ENCODE measurements around the gene INPPL1. TPM values are rescaled to one million over a fixed set of nuclear protein-coding genes. Genes with fewer than 3 reads are reported as not detected.

INPPL1 gene
- total and polyA plus RNA-seq, 2 of the 13 experiments (the other 11 are each of a cell fraction or from before 2014, with no cell fraction given): 29.1 to 66.9 TPM

GRCh38 chr11:72238040-72238450 is 13.5 kb downstream of the INPPL1 start:
- intact Hi-C loops (cut with micrococcal nuclease; ENCODE audit: unreplicated experiment) (loop anchor here (2.0 kb wide), 1 partner anchor 13 kb away; the partner anchor contains the start of gene INPPL1), in situ Hi-C loops (cut with HindIII; ENCODE audit: extremely low pct_ligation_motif_present, low pct_unique_long_range_greater_than_20kb) (no loop called here)
- ChIA-PET POLR2A (interaction anchor here (0.6 to 1.0 kb wide), 2 partner anchors 158 to 193 kb away, joined by 4 read pairs; no protein-coding TSS in a partner anchor), CTCF (ENCODE audit: low intra/inter-chr PET ratio, low total read pairs) (no interaction called here)
- H3K9me3 ChIP-seq (ENCODE audit: low read length): no peaks in the 10 kb centered on the region
- no peak overlapping the region for H3K4me2 ChIP-seq (ENCODE audit: low read depth, low read length)
- no peak overlapping the region for H3K9ac ChIP-seq (ENCODE audit: insufficient read depth, low read depth, low read length)
- H3K27me3 ChIP-seq (ENCODE audit: control insufficient read depth in 1 of 2, insufficient read depth in 2 of 2, low read length in 2 of 2): peaks cover 2 to 30% of the 10 kb centered on the region in 2 experiments; a peak in 4 of 5 replicates
- no peak overlapping the region for H3K27ac ChIP-seq (ENCODE audit: extremely low read length, insufficient read depth, low read length)
- H3K4me3 ChIP-seq (replicated peaks in 1 of 3; ENCODE audit: insufficient read depth in 1 of 3, low read depth in 2 of 3, low read length in 3 of 3): no peak overlapping the region
- ATAC-seq: peak; percentile 63
- peaks cover 17% of the 10 kb centered on the region for H3K4me1 ChIP-seq (ENCODE audit: insufficient read depth, low read length)
- no TSS peak for BruUV-seq (replicated peaks)
- H4K20me1 ChIP-seq (ENCODE audit: insufficient read depth, low read length): no peaks in the 10 kb centered on the region
- no peak overlapping the region for H2AFZ ChIP-seq (ENCODE audit: low read length)
- peak; percentile 37 for FAIRE-seq
- WGBS (ENCODE audit: low lambda C conversion rate): 90% methylated on average over 4 of the region's 16 CpGs
- H3K79me2 ChIP-seq (ENCODE audit: insufficient read depth, low read length): no peaks in the 10 kb centered on the region
- peaks cover 8 to 25% of the 10 kb centered on the region in 2 experiments; a peak in 4 of 5 replicates for H3K36me3 ChIP-seq (replicated peaks in 1 of 2; ENCODE audit: control insufficient read depth in 1 of 2, insufficient read depth in 2 of 2, low read length in 2 of 2)
- peak; percentile 47 for DNase-seq (ENCODE audit: low spot score)
- TF ChIP-seq ZNF446 (CRISPR knock-in tag; IDR thresholded peaks at IDR 0.05): no peak
- no peak for TF ChIP-seq TEF (CRISPR knock-in tag; IDR thresholded peaks at IDR 0.05)
- no peak for TF ChIP-seq ZNF121 (CRISPR knock-in tag; IDR thresholded peaks at IDR 0.05)
- no peak for TF ChIP-seq HNRNPK (IDR thresholded peaks at IDR 0.05; ENCODE audit: low read depth, low read length, poor library complexity, severe bottlenecking)
- no peak for TF ChIP-seq HMGA1 (CRISPR knock-in tag; conservative IDR thresholded peaks at IDR 0.05)
- TF ChIP-seq MXI1 (IDR thresholded peaks at IDR 0.05; ENCODE audit: borderline replicate concordance, low read depth, low read length): no peak
- TF ChIP-seq NFIB (CRISPR knock-in tag; IDR thresholded peaks at IDR 0.05; ENCODE audit: borderline replicate concordance): no peak
- TF ChIP-seq SRY (CRISPR knock-in tag; IDR thresholded peaks at IDR 0.05): no peak
- no peak for TF ChIP-seq ZSCAN30 (CRISPR knock-in tag; IDR thresholded peaks at IDR 0.05)
- TF ChIP-seq HNRNPLL (IDR thresholded peaks at IDR 0.05; ENCODE audit: low read depth, low read length, poor library complexity, severe bottlenecking): peak; percentile 11
- no peak for TF ChIP-seq PRDM10 (CRISPR knock-in tag; IDR thresholded peaks at IDR 0.05; ENCODE audit: low read depth)
- no peak for TF ChIP-seq USF2 (IDR thresholded peaks at IDR 0.05; ENCODE audit: low read depth, low read length)
- TF ChIP-seq USF2 (CRISPR knock-in tag; IDR thresholded peaks at IDR 0.05; ENCODE audit: borderline replicate concordance): no peak
- peak; percentile 44 for TF ChIP-seq AGO2 (optimal IDR thresholded peaks at IDR 0.05; ENCODE audit: low read depth, low read length)
- TF ChIP-seq MAZ (IDR thresholded peaks at IDR 0.05; ENCODE audit: borderline replicate concordance, low read depth, low read length): peak; percentile 31; the same call in 1 of the 2 replicates
- no peak for TF ChIP-seq MAZ (CRISPR knock-in tag; IDR thresholded peaks at IDR 0.05; ENCODE audit: low read depth)
- no peak for TF ChIP-seq ARNTL (CRISPR knock-in tag; IDR thresholded peaks at IDR 0.05)
